GM12878 (cell line): ENCODE measurements around the gene SNAP29. TPM values are rescaled to one million over a fixed set of nuclear protein-coding genes. Genes with fewer than 3 reads are reported as not detected.
A peak's percentile ranks its signal among the peaks of the same experiment; 100 is the strongest.

ENCODE experiments used
- ATAC-seq: fragments of 200-7000 bp; cut with Tn5 transposase; 3 replicates; pipeline ENCODE4 v1.9.1; 2020; ENCODE audit warnings: mild to moderate bottlenecking, moderate library complexity
- BruUV-seq: library from RNA; stranded (reverse); fragments of 400-500 nt; replicated peaks from 2 replicates; lab custom pipeline; 2021; lab: Mats Ljungman, UMichigan
- CTCF ChIA-PET: fragments of 300-600 bp; sonication (Branson Sonifier 250); formaldehyde crosslinking; extraction: SDS; loops from one replicate; lab custom pipeline; 2021; ENCODE audit warnings: inconsistent platforms; lab: Yijun Ruan, JAX
- POLR2A ChIA-PET: fragments of 350-600 bp; formaldehyde crosslinking; extraction: SDS; loops from one replicate; lab custom pipeline; 2021; ENCODE audit warnings: inconsistent platforms; lab: Charles Lee
- RAD21 ChIA-PET: fragments of 300-600 bp; sonication (Branson Sonifier 250); formaldehyde crosslinking; loops from one replicate; lab custom pipeline; 2023; ENCODE audit warnings: antibody characterized with exemption; ENCODE audit not compliant: unreplicated experiment; lab: Charles Lee
- SMC1A ChIA-PET: fragments of 300-600 bp; sonication (Branson Sonifier 250); formaldehyde crosslinking; loops from one replicate; lab custom pipeline; 2023; ENCODE audit not compliant: unreplicated experiment, uncharacterized antibody; lab: Charles Lee
- DNase-seq: peaks from one replicate; pipeline ENCODE4 v3.0.0-alpha.2; 2011; ENCODE audit warnings: low read depth, low spot score
- FAIRE-seq: peaks from 3 replicates; lab custom pipeline; 2011; peaks lifted over from hg19 to GRCh38; lab: Jason Lieb, UNC
- H2AFZ ChIP-seq: 2 replicates; pipeline ENCODE4 v1.6.0; 2011; ENCODE audit warnings: low read depth, low read length, control low read depth; ENCODE audit not compliant: control insufficient read depth
- H3K27ac ChIP-seq: 2 replicates; pipeline ENCODE4 v1.5.1; 2011; ENCODE audit warnings: control low read depth; ENCODE audit not compliant: control insufficient read depth, insufficient read depth
- H3K27me3 ChIP-seq, 2 experiments: replicated peaks in 1 of 2; 2 replicates each; pipeline versions ENCODE4 v1.6.0 to v1.6.1; 2011; ENCODE audit warnings: low read length in 1 of 2; ENCODE audit not compliant: control insufficient read depth in 2 of 2, insufficient read depth in 2 of 2
- H3K36me3 ChIP-seq, 2 experiments: 2 replicates each; pipeline ENCODE4 v1.5.1; 2011; ENCODE audit warnings: low read length in 1 of 2; ENCODE audit not compliant: control insufficient read depth in 2 of 2, insufficient read depth in 2 of 2
- H3K4me1 ChIP-seq: 2 replicates; pipeline ENCODE4 v1.6.1; 2011; ENCODE audit warnings: mild to moderate bottlenecking, low read length, moderate library complexity, mixed read lengths; ENCODE audit not compliant: control insufficient read depth, insufficient read depth
- H3K4me2 ChIP-seq: 2 replicates; pipeline ENCODE4 v1.6.0; 2011; ENCODE audit warnings: control low read depth; ENCODE audit not compliant: control insufficient read depth, insufficient read depth
- H3K4me3 ChIP-seq: fragments of 200-600 bp; sonication (generic); 2 replicates; pipeline ENCODE4 v1.5.1; 2016
- H3K79me2 ChIP-seq: 2 replicates; pipeline ENCODE4 v1.6.0; 2011; ENCODE audit warnings: low read length; ENCODE audit not compliant: control insufficient read depth, insufficient read depth
- H3K9ac ChIP-seq: 2 replicates; pipeline ENCODE4 v1.8.0; 2011; ENCODE audit warnings: low read length, control low read depth, mixed read lengths; ENCODE audit not compliant: control insufficient read depth, insufficient read depth
- H3K9me3 ChIP-seq: replicated peaks from 3 replicates; pipeline ENCODE4 v1.5.1; 2011; ENCODE audit warnings: mild to moderate bottlenecking, low read length; ENCODE audit not compliant: control insufficient read depth, insufficient read depth
- H4K20me1 ChIP-seq: 2 replicates; pipeline ENCODE4 v1.6.0; 2011; ENCODE audit not compliant: control insufficient read depth, insufficient read depth
- ASH2L ChIP-seq: fragments of 300-600, 200-600 bp; sonication (generic); IDR thresholded peaks from 2 replicates; pipeline ENCODE4 v1.6.1; 2017; ENCODE audit warnings: low read depth, mild to moderate bottlenecking, borderline replicate concordance
- BHLHE40 ChIP-seq, 2 experiments: fragments of 450-650 bp in 1 of 2; IDR thresholded peaks; 2 replicates each; pipeline ENCODE4 v1.6.1; 2011 to 2017; ENCODE audit warnings: low read depth in 2 of 2, borderline replicate concordance in 1 of 2, improper control_type of control experiment in 1 of 2, low read length in 1 of 2, mild to moderate bottlenecking in 1 of 2
- DPF2 ChIP-seq: fragments of 450-650 bp; IDR thresholded peaks from 2 replicates; pipeline ENCODE4 v1.6.1; 2017; ENCODE audit warnings: mild to moderate bottlenecking
- MXI1 ChIP-seq: fragments of 150-350 bp; IDR thresholded peaks from 2 replicates; pipeline ENCODE4 v1.6.1; 2011; ENCODE audit warnings: low read depth, mild to moderate bottlenecking, inconsistent platforms, low read length, improper control_type of control experiment
- NFIC ChIP-seq: IDR thresholded peaks from 2 replicates; pipeline ENCODE4 v1.6.1; 2012; ENCODE audit warnings: low read depth, mild to moderate bottlenecking, inconsistent platforms, low read length, moderate library complexity
- PAX5 ChIP-seq: IDR thresholded peaks from 2 replicates; pipeline ENCODE4 v1.6.1; 2011; ENCODE audit warnings: low read depth, low read length, borderline replicate concordance
- RB1 ChIP-seq: fragments of 450-650 bp; formaldehyde crosslinking; IDR thresholded peaks from 2 replicates; pipeline ENCODE4 v1.6.1; 2017; ENCODE audit warnings: mild to moderate bottlenecking, borderline replicate concordance
- SMC3 ChIP-seq: IDR thresholded peaks from 2 replicates; pipeline ENCODE4 v1.6.1; 2011; ENCODE audit warnings: low read length, improper control_type of control experiment, borderline replicate concordance
- SREBF1 ChIP-seq: IDR thresholded peaks from 2 replicates; pipeline ENCODE4 v1.6.1; 2012; ENCODE audit warnings: mild to moderate bottlenecking, low read length
- SUPT20H ChIP-seq: IDR thresholded peaks from 2 replicates; pipeline ENCODE4 v1.6.1; 2011; ENCODE audit warnings: low read depth, mild to moderate bottlenecking, low read length, moderate library complexity, borderline replicate concordance; ENCODE audit not compliant: control insufficient read depth
- TBL1XR1 ChIP-seq: IDR thresholded peaks from 2 replicates; pipeline ENCODE4 v1.6.1; 2012; ENCODE audit warnings: low read depth, low read length, improper control_type of control experiment
- ZBED1 ChIP-seq: IDR thresholded peaks from 2 replicates; pipeline ENCODE4 v1.6.1; 2016; ENCODE audit warnings: borderline replicate concordance
- ZSCAN29 ChIP-seq: fragments of 450-650 bp; IDR thresholded peaks from 2 replicates; pipeline ENCODE4 v1.6.1; 2017; ENCODE audit warnings: mild to moderate bottlenecking, moderate library complexity
- WGBS: methylation state at CpG from one replicate; pipeline ENCODE4 v1.1.6; 2016; ENCODE audit warnings: low lambda C conversion rate; ENCODE audit not compliant: insufficient replicate concordance, insufficient coverage; ENCODE audit errors: missing lambda C conversion rate; 5-methylcytosine and 5-hydroxymethylcytosine counted together
- in situ Hi-C: fragments of 300-500 bp; cut with MboI; formaldehyde crosslinking; loops from 9 replicates; pipeline ENCODE4 v1.14.3; 2018; ENCODE audit warnings: mixed read lengths
- intact Hi-C: fragments of 100-400 bp; cut with micrococcal nuclease; formaldehyde crosslinking; loops from one replicate; pipeline ENCODE4 v1.14.2; 2022; ENCODE audit not compliant: unreplicated experiment
- polyA plus RNA-seq, 11 experiments: library from polyadenylated mRNA; depleted of rRNA in 4 of 11; unstranded in 6 of 11; stranded (reverse) in 5 of 11; fragments of >200 nt; fragmentation: Nextera tagmentation in 4 of 11; fragmentation: Illumina TruSeq in 1 of 11; extraction: Ambion mirVana in 4 of 11; extraction: Trizol in 1 of 11; gene quantifications; 1 replicate in 1 of 11; 2 replicates in 10 of 11; pipeline versions ENCODE4 v1.2.1 to v1.2.3, GENCODE V29; 2011 to 2016; ENCODE audit warnings: inconsistent platforms in 2 of 11, missing spikeins in 2 of 11, low read depth in 1 of 11
- total RNA-seq, 4 experiments: library from RNA; depleted of rRNA in 3 of 4; stranded (reverse); fragments of >200 nt in 3 of 4; fragmentation: Illumina TruSeq in 1 of 4; extraction: Trizol in 1 of 4; gene quantifications; 2 replicates each; pipeline versions ENCODE4 v1.2.1 to v1.2.3, GENCODE V29; 2013 to 2021
- TF ChIP-seq, protein P1 (sequence below): fragments of 450-650 bp; formaldehyde crosslinking; IDR thresholded peaks from 2 replicates; pipeline ENCODE4 v1.4.0; 2020; ENCODE audit warnings: mild to moderate bottlenecking, moderate library complexity
- TF ChIP-seq, protein P2 (sequence below): IDR thresholded peaks from 2 replicates; pipeline ENCODE4 v1.6.1; 2012; ENCODE audit warnings: low read depth, low read length, improper control_type of control experiment

SNAP29 gene
- total and polyA plus RNA-seq, 10 of the 15 experiments (the other 5 are each of a cell fraction or from before 2014, with no cell fraction given): 4.7 to 45.7 (median 27.9) TPM

- no peaks in the 10 kb centered on the region for H3K27me3 ChIP-seq
- TF ChIP-seq, protein P1, sequence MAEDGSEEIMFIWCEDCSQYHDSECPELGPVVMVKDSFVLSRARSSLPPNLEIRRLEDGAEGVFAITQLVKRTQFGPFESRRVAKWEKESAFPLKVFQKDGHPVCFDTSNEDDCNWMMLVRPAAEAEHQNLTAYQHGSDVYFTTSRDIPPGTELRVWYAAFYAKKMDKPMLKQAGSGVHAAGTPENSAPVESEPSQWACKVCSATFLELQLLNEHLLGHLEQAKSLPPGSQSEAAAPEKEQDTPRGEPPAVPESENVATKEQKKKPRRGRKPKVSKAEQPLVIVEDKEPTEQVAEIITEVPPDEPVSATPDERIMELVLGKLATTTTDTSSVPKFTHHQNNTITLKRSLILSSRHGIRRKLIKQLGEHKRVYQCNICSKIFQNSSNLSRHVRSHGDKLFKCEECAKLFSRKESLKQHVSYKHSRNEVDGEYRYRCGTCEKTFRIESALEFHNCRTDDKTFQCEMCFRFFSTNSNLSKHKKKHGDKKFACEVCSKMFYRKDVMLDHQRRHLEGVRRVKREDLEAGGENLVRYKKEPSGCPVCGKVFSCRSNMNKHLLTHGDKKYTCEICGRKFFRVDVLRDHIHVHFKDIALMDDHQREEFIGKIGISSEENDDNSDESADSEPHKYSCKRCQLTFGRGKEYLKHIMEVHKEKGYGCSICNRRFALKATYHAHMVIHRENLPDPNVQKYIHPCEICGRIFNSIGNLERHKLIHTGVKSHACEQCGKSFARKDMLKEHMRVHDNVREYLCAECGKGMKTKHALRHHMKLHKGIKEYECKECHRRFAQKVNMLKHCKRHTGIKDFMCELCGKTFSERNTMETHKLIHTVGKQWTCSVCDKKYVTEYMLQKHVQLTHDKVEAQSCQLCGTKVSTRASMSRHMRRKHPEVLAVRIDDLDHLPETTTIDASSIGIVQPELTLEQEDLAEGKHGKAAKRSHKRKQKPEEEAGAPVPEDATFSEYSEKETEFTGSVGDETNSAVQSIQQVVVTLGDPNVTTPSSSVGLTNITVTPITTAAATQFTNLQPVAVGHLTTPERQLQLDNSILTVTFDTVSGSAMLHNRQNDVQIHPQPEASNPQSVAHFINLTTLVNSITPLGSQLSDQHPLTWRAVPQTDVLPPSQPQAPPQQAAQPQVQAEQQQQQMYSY (CRISPR knock-in tag): no peak
- ChIA-PET POLR2A (no interaction called here), CTCF (no interaction called here), RAD21 (no interaction called here), SMC1A (interaction anchor here (1.0 kb wide), 1 partner anchor 13 kb away, joined by 3 read pairs; no protein-coding TSS in a partner anchor)
- intact Hi-C loops (no loop called here), in situ Hi-C loops (no loop called here)
- no peak overlapping the region for H3K4me3 ChIP-seq
- H3K79me2 ChIP-seq: peaks cover 50% of the 10 kb centered on the region
- H3K9ac ChIP-seq: no peak overlapping the region
- H3K4me2 ChIP-seq: no peak overlapping the region; the same call in 1 of the 2 replicates
- no peaks in the 10 kb centered on the region for H3K36me3 ChIP-seq
- ATAC-seq: no peak
- H2AFZ ChIP-seq: no peak overlapping the region
- BruUV-seq: TSS peak; percentile 48
- DNase-seq: no peak
- H3K4me1 ChIP-seq: peaks cover 6% of the 10 kb centered on the region
- H4K20me1 ChIP-seq: no peaks in the 10 kb centered on the region; the same call in 1 of the 2 replicates
- WGBS: 95% methylated on average over 6 of the region's 6 CpGs
- no peak for FAIRE-seq
- H3K27ac ChIP-seq: no peak overlapping the region
- H3K9me3 ChIP-seq: no peaks in the 10 kb centered on the region
These were observed 6.3 kb upstream of the SNAP29 start for GRCh38 chr22:20852503-20852902.

DNA sequence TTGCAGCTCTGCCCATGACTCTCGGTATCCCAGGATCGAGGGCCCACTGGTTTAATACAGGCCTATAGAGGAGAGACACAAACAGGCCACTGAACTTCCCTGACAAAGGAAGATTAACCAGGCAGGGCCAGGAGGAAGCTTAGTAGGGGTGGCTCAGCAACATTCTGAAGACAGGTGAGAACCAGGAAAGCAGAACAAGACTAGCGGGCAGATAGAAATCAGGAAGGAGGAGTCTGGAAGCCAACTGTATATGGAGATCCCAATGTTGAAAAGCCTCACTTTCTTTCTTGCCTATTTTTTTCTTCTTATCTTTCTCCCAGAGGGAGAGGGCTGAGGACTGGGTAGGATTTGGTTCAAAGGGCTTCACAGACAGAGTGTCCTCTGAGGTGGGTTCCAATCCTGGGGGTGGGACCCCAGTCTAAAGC, 5.6 kb upstream of the SNAP29 start:
- Histone ChIP-seq H3K4me1 (peaks cover 6% of the 10 kb centered on the region), H4K20me1 (no peaks in the 10 kb centered on the region; the same call in 1 of the 2 replicates), H3K9ac (no peak overlapping the region; the same call in 1 of the 2 replicates), H3K4me2 (no peak overlapping the region), H3K79me2 (peaks cover 56% of the 10 kb centered on the region), H3K27me3 (no peaks in the 10 kb centered on the region), H2AFZ (no peak overlapping the region), H3K27ac (no peak overlapping the region), H3K9me3 (no peaks in the 10 kb centered on the region), H3K36me3 (no peaks in the 10 kb centered on the region), H3K4me3 (no peak overlapping the region)
- intact Hi-C loops: no loop called here
- BruUV-seq: no TSS peak
- DNase-seq: no peak
- WGBS: 88% methylated on average over 3 of the region's 3 CpGs
- FAIRE-seq: no peak
- ChIA-PET POLR2A (no interaction called here), RAD21 (no interaction called here), CTCF (no interaction called here), SMC1A (interaction anchor here (1.0 kb wide), 1 partner anchor 12 kb away, joined by 3 read pairs; no protein-coding TSS in a partner anchor)
- ATAC-seq: no peak
- in situ Hi-C loops: no loop called here
- no peak for TF ChIP-seq DPF2
- TF ChIP-seq SMC3: no peak
- TF ChIP-seq PAX5: no peak
- no peak for TF ChIP-seq ZSCAN29
- no peak for TF ChIP-seq MXI1
- no peak for TF ChIP-seq ASH2L
- no peak for TF ChIP-seq SUPT20H
- no peak for TF ChIP-seq BHLHE40 (IDR thresholded peaks at IDR 0.05; ENCODE audit: borderline replicate concordance in 1 of 2, low read depth in 2 of 2, low read length in 1 of 2)
- TF ChIP-seq, protein P2, sequence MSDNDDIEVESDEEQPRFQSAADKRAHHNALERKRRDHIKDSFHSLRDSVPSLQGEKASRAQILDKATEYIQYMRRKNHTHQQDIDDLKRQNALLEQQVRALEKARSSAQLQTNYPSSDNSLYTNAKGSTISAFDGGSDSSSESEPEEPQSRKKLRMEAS: no peak
- TF ChIP-seq SREBF1: no peak
- TF ChIP-seq ZBED1: no peak
- no peak for TF ChIP-seq RB1
- TF ChIP-seq TBL1XR1: no peak
- no peak for TF ChIP-seq NFIC
